ENCODE data around the gene RFXANK. TPM values are rescaled to one million over a fixed set of nuclear protein-coding genes. Genes with fewer than 3 reads are reported as not detected.
A peak's percentile ranks its signal among the peaks of the same experiment; 100 is the strongest.

Gene RFXANK
- total RNA-seq, 4 donors from 2014 or later, result 36.2 to 46.6 (median 40.9) TPM

DNA sequence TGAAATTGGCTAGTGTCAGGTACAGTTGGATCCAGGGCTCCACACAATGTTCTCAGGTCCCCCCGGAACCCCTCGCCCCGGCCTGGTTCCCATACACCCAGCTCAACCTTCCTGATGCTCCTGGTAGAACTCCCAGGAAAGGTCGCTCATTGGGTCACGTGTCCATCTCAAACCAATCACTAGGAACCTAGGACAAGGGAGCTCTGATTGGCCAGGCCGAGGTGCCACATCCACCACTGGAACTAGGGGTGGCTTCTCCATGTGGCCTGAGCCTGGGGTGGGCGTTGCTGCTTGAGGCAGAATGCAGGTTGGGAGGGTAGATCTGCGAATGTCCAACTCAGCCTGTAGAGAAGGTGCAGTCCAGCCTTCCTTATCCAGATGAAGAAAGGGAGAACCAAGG is 15.1 kb upstream of the RFXANK start:
- H3K4me3 ChIP-seq, result no peak overlapping the region
- peaks cover 0 to 8% (median 0%) of the 10 kb centered on the region in 3 donors for H3K4me1 ChIP-seq
- peaks cover 0 to 7% (median 0%) of the 10 kb centered on the region in 3 donors for H3K9me3 ChIP-seq
- no peaks in the 10 kb centered on the region for H3K27me3 ChIP-seq
- 90 to 100% methylated on average over 1 to 5 of the region's 8 CpGs for whole genome bisulfite sequencing, 2 donors (ENCODE audit: low coverage in 1 of 2)
- TF ChIP-seq POLR2A (IDR thresholded peaks at IDR 0.05) (no peak), POLR2AphosphoS5 (IDR thresholded peaks at IDR 0.05) (no peak), EP300 (IDR thresholded peaks at IDR 0.05) (no peak)
- TF ChIP-seq, protein P1, sequence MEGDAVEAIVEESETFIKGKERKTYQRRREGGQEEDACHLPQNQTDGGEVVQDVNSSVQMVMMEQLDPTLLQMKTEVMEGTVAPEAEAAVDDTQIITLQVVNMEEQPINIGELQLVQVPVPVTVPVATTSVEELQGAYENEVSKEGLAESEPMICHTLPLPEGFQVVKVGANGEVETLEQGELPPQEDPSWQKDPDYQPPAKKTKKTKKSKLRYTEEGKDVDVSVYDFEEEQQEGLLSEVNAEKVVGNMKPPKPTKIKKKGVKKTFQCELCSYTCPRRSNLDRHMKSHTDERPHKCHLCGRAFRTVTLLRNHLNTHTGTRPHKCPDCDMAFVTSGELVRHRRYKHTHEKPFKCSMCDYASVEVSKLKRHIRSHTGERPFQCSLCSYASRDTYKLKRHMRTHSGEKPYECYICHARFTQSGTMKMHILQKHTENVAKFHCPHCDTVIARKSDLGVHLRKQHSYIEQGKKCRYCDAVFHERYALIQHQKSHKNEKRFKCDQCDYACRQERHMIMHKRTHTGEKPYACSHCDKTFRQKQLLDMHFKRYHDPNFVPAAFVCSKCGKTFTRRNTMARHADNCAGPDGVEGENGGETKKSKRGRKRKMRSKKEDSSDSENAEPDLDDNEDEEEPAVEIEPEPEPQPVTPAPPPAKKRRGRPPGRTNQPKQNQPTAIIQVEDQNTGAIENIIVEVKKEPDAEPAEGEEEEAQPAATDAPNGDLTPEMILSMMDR (IDR thresholded peaks at IDR 0.05), result no peak
- H3K36me3 ChIP-seq, result peaks cover 0 to 67% of the 10 kb centered on the region in 2 donors
- no peak overlapping the region for H3K27ac ChIP-seq
- no peak for ATAC-seq

DNA sequence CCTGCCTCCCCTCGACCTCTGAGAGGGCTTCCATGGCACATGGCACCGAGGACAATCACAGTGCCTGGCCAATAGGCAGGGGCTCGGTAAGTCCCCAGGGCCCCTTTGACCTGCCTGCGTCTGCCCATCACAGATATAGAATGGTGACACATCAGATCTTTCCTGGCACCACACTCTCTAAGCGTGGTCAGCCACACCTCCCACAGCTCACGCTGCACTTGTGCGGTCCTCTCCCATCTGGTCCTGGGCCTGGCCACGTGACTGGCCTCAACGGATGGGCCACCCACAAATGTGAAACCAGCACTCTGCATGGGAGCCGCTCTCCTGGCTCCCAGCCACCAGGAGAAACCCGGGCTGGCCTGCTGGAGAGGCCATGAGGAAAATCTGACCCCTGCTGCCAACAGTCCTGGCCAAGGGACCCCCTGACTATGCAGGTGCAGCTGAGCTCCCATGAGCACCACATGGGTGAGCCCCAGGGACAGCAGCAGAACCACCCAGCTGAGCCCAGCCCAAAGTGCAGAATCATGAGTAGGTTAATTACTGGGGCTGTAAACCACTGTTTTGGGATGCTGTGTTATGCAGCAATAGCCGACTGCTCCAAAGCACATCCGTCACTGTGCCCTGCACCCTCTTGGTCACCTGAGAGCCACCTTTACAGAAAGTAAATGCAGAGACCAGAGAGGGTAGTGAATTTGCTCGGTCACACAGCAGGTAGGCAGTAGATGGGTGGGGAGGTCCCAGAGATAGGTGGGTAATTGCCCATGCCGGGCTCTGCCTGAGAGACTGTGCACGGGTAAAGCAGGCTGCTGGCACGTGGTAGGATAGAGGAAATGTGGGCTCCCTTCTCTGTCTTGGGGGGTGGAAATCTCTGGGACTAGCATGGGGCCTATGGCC is 12.3 kb upstream of the RFXANK start:
- Histone ChIP-seq H3K4me3 (no peak overlapping the region), H3K36me3 (peaks cover 0 to 89% of the 10 kb centered on the region in 2 donors), H3K4me1 (peaks cover 0 to 4% (median 0%) of the 10 kb centered on the region in 3 donors), H3K9me3 (peaks cover 0 to 7% (median 0%) of the 10 kb centered on the region in 3 donors), H3K27ac (no peak overlapping the region), H3K27me3 (no peaks in the 10 kb centered on the region)
- ATAC-seq, result no peak
- 84 to 100% methylated on average over 3 to 7 of the region's 17 CpGs for WGBS, 2 donors (ENCODE audit: low coverage in 1 of 2)
- TF ChIP-seq EP300 (IDR thresholded peaks at IDR 0.05) (no peak), POLR2A (IDR thresholded peaks at IDR 0.05) (no peak), POLR2AphosphoS5 (IDR thresholded peaks at IDR 0.05) (no peak)
- TF ChIP-seq, protein P1 (IDR thresholded peaks at IDR 0.05), result no peak

DNA sequence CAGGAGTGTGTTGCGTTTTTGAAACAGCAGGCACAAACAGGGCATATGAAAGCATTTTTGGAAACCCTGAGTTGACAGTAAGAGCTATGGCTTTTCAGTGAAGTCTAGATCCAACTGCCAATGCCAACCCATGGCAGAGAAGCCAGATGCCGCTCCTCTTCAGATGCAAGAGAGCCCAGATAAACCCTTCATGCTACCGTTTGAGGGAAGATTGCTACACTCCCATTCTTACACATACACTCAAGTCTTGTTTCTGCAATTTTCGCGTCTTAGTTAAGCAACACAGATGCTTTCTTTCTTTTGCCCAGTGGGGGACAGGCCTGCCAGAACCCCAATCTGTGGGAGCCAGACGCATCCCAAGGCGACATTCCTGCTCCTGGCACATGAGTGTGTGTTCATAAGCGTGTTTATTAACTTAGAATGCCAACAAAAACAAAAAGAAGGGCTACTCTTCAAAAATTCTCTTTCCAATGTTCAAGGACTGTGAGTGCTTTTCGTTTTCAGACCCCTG is 10.5 kb upstream of the RFXANK start:
- ATAC-seq, result no peak
- H3K36me3 ChIP-seq, result peaks cover 0 to 93% of the 10 kb centered on the region in 2 donors
- no peaks in the 10 kb centered on the region for H3K27me3 ChIP-seq
- 83 to 96% methylated on average over 3 to 4 of the region's 9 CpGs for WGBS, 2 donors (ENCODE audit: low coverage in 1 of 2)
- no peak overlapping the region for H3K4me3 ChIP-seq
- H3K4me1 ChIP-seq, result no peaks in the 10 kb centered on the region
- TF ChIP-seq, protein P1 (IDR thresholded peaks at IDR 0.05), result no peak
- TF ChIP-seq POLR2A (IDR thresholded peaks at IDR 0.05) (no peak), POLR2AphosphoS5 (IDR thresholded peaks at IDR 0.05) (no peak), EP300 (IDR thresholded peaks at IDR 0.05) (no peak)
- peaks cover 0 to 7% (median 0%) of the 10 kb centered on the region in 3 donors for H3K9me3 ChIP-seq
- H3K27ac ChIP-seq, result no peak overlapping the region

DNA sequence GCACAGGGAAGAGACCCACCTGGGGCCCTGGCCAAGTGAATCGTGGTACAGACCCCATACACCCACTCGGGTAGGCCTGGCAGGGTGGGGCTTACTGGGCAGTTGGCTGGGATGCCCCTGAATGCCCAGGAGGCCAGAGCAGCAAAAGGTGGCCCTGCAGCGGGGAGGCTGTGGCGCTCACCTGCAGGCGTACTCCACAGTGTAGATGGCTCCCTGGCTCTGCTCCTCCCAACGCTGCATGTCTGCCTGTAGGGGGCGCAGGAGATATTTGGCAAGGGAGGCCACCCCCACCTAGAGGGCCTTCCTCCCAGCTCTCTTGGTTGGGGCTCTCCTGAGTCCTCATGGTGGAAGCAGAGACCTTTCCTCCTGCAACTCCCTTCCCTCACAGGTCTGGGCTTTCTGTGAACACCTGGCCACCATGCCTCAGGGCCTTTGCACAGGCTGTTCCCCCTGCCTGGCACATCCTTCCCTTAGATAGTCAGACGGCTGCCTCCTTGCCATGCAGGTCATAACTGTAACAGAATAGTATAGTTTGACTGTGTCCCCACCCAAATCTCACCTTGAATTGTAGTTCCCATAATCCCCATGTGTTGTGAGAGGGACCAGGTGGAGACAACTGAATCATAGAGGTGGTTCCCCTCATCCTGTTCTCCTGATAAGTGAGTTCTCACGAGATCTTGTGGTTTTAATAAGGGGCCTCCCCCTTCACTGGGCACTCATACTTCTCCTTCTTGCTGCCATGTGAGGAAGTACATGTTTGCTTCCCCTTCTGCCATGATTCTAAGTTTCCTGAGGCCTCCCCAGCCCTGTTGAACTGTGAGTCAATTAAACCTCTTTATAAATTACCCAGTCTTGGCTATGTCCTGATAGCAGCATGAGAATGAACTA is 6.0 kb upstream of the RFXANK start:
- Histone ChIP-seq H3K27me3 (no peaks in the 10 kb centered on the region), H3K36me3 (peaks cover 0 to 58% of the 10 kb centered on the region in 2 donors), H3K4me3 (no peak overlapping the region), H3K27ac (no peak overlapping the region), H3K4me1 (peaks cover 0 to 25% (median 21%) of the 10 kb centered on the region in 3 donors), H3K9me3 (no peaks in the 10 kb centered on the region)
- TF ChIP-seq, protein P1 (IDR thresholded peaks at IDR 0.05), result peak in 2 of 4 experiments; percentile 36 to 58
- TF ChIP-seq EP300 (IDR thresholded peaks at IDR 0.05), result no peak
- ATAC-seq, result no peak
- WGBS, 2 donors (ENCODE audit: low coverage in 1 of 2), result 56 to 69% methylated on average over 1 to 2 of the region's 9 CpGs

Measured in gastroesophageal sphincter (tissue), 4 donors.